IMR-90 (cell line): ENCODE data around the gene ENDOU. TPM values are rescaled to one million over a fixed set of nuclear protein-coding genes. Genes with fewer than 3 reads are reported as not detected.

ENCODE experiments used
- ATAC-seq: fragments of 200-7000 bp; cut with Tn5 transposase; 2 replicates; pipeline ENCODE4 v1.9.1; 2020; ENCODE audit warnings: low read depth, mild to moderate bottlenecking, moderate library complexity
- BruUV-seq: library from RNA; stranded (reverse); fragments of 400-500 nt; replicated peaks from 2 replicates; lab custom pipeline; 2021; lab: Mats Ljungman, UMichigan
- CTCF ChIA-PET: fragments of 300-600 bp; formaldehyde crosslinking; extraction: SDS; loops from one replicate; lab custom pipeline; 2021; ENCODE audit warnings: antibody characterized with exemption; lab: Yijun Ruan, JAX
- POLR2A ChIA-PET: fragments of 300-600 bp; sonication (Branson Sonifier 250); formaldehyde crosslinking; loops from one replicate; lab custom pipeline; 2022; ENCODE audit warnings: antibody characterized with exemption; ENCODE audit not compliant: unreplicated experiment; lab: Charles Lee
- DNase-seq: peaks from one replicate; pipeline ENCODE4 v3.0.0; 2013
- H2AFZ ChIP-seq: replicated peaks from 2 replicates; pipeline ENCODE3; 2013; ENCODE audit warnings: low read length, mild to moderate bottlenecking; ENCODE audit not compliant: poor library complexity
- H2AK5ac ChIP-seq: 2 replicates; pipeline ENCODE4 v1.6.1; 2013; ENCODE audit warnings: low read depth, low read length, inconsistent platforms
- H2AK9ac ChIP-seq: replicated peaks from 2 replicates; pipeline ENCODE3; 2013; ENCODE audit warnings: mild to moderate bottlenecking, low read depth, low read length, moderate library complexity; ENCODE audit not compliant: poor library complexity
- H2BK120ac ChIP-seq: 2 replicates; pipeline ENCODE4 v1.6.1; 2013; ENCODE audit warnings: low read depth, low read length, inconsistent platforms
- H2BK15ac ChIP-seq: 3 replicates; pipeline ENCODE4 v1.6.1; 2013; ENCODE audit warnings: low read depth, low read length, inconsistent platforms
- H2BK20ac ChIP-seq: 2 replicates; pipeline ENCODE4 v1.6.1; 2013; ENCODE audit warnings: low read depth, mild to moderate bottlenecking, inconsistent platforms, low read length, moderate library complexity
- H2BK5ac ChIP-seq: 2 replicates; pipeline ENCODE4 v1.6.1; 2013; ENCODE audit warnings: mild to moderate bottlenecking, low read depth, low read length, inconsistent platforms; ENCODE audit not compliant: poor library complexity, severe bottlenecking
- H3K14ac ChIP-seq: replicated peaks from 2 replicates; pipeline ENCODE4 v1.6.1; 2013; ENCODE audit warnings: low read depth, low read length, inconsistent platforms
- H3K18ac ChIP-seq: 2 replicates; pipeline ENCODE4 v1.6.1; 2013; ENCODE audit warnings: low read depth, low read length, control low read depth
- H3K23ac ChIP-seq: 2 replicates; pipeline ENCODE4 v1.6.1; 2013; ENCODE audit warnings: low read depth, low read length, inconsistent platforms
- H3K27ac ChIP-seq: 2 replicates; pipeline ENCODE4 v1.5.1; 2013; ENCODE audit warnings: mild to moderate bottlenecking, control low read depth, low read length; ENCODE audit not compliant: insufficient read depth
- H3K27me3 ChIP-seq: 2 replicates; pipeline ENCODE4 v1.6.1; 2013; ENCODE audit warnings: low read length; ENCODE audit not compliant: control insufficient read depth, insufficient read depth
- H3K36me3 ChIP-seq: 2 replicates; pipeline ENCODE4 v1.6.1; 2013; ENCODE audit warnings: low read length, mixed read lengths; ENCODE audit not compliant: control insufficient read depth, insufficient read depth
- H3K4ac ChIP-seq: 2 replicates; pipeline ENCODE4 v1.6.1; 2013; ENCODE audit warnings: low read depth, low read length, inconsistent platforms
- H3K4me1 ChIP-seq: 2 replicates; pipeline ENCODE4 v1.6.1; 2013; ENCODE audit warnings: low read length, mixed read lengths; ENCODE audit not compliant: control insufficient read depth, insufficient read depth
- H3K4me2 ChIP-seq: 2 replicates; pipeline ENCODE4 v1.6.1; 2013; ENCODE audit warnings: low read depth, mild to moderate bottlenecking, control low read depth, low read length, moderate library complexity
- H3K4me3 ChIP-seq: 2 replicates; pipeline ENCODE4 v1.5.1; 2013; ENCODE audit warnings: low read depth, mild to moderate bottlenecking, control low read depth, low read length, moderate library complexity; ENCODE audit not compliant: insufficient read depth
- H3K56ac ChIP-seq: 2 replicates; pipeline ENCODE4 v1.6.1; 2013; ENCODE audit warnings: low read length, inconsistent platforms; ENCODE audit not compliant: insufficient read depth; ENCODE audit errors: extremely low read depth
- H3K79me1 ChIP-seq, 2 experiments: 2 replicates each; pipeline ENCODE4 v1.6.1; 2013; ENCODE audit warnings: low read length in 2 of 2, inconsistent platforms in 1 of 2, low read depth in 1 of 2
- H3K9ac ChIP-seq: 2 replicates; pipeline ENCODE4 v1.6.1; 2013; ENCODE audit warnings: low read depth, low read length, control low read depth
- H3K9me1 ChIP-seq: 2 replicates; pipeline ENCODE4 v1.6.1; 2013; ENCODE audit warnings: low read length, inconsistent platforms; ENCODE audit not compliant: insufficient read depth
- H3K9me3 ChIP-seq: 2 replicates; pipeline ENCODE4 v1.6.1; 2013; ENCODE audit warnings: low read length; ENCODE audit not compliant: control insufficient read depth, insufficient read depth
- H4K20me1 ChIP-seq: 2 replicates; pipeline ENCODE4 v1.6.1; 2013; ENCODE audit warnings: low read length, inconsistent platforms; ENCODE audit not compliant: insufficient read depth
- H4K5ac ChIP-seq: 2 replicates; pipeline ENCODE4 v1.6.1; 2013; ENCODE audit warnings: mild to moderate bottlenecking, low read depth, low read length, control low read depth
- H4K8ac ChIP-seq, 2 experiments: 2 replicates each; pipeline ENCODE4 v1.6.1; 2013; ENCODE audit warnings: low read depth in 2 of 2, low read length in 2 of 2, control low read depth in 1 of 2, inconsistent platforms in 1 of 2
- H4K91ac ChIP-seq: 2 replicates; pipeline ENCODE4 v1.6.1; 2013; ENCODE audit warnings: low read depth, low read length, inconsistent platforms; ENCODE audit not compliant: insufficient read depth
- BHLHE40 ChIP-seq: fragments of 150-350 bp; IDR thresholded peaks from 2 replicates; pipeline ENCODE4 v1.6.1; 2016; ENCODE audit warnings: mild to moderate bottlenecking, low read depth, low read length
- CEBPB ChIP-seq: IDR thresholded peaks from 2 replicates; pipeline ENCODE4 v1.6.1; 2012; ENCODE audit warnings: low read depth, low read length, improper control_type of control experiment
- CHD1 ChIP-seq: IDR thresholded peaks from 2 replicates; pipeline ENCODE4 v1.6.1; 2012; ENCODE audit warnings: low read depth, low read length, improper control_type of control experiment
- ELK1 ChIP-seq: fragments of 150-350 bp; IDR thresholded peaks from 2 replicates; pipeline ENCODE4 v1.6.1; 2016; ENCODE audit warnings: low read depth, mild to moderate bottlenecking, low read length, moderate library complexity, borderline replicate concordance
- MXI1 ChIP-seq: IDR thresholded peaks from 2 replicates; pipeline ENCODE4 v1.6.1; 2012; ENCODE audit warnings: low read depth, mild to moderate bottlenecking, low read length, moderate library complexity, borderline replicate concordance
- NFE2L2 ChIP-seq: fragments of 150-350 bp; IDR thresholded peaks from 2 replicates; pipeline ENCODE4 v1.6.1; 2016; ENCODE audit warnings: low read depth, mild to moderate bottlenecking, low read length
- RAD21 ChIP-seq: IDR thresholded peaks from 2 replicates; pipeline ENCODE4 v1.6.1; 2012; ENCODE audit warnings: low read length, improper control_type of control experiment
- RFX5 ChIP-seq: IDR thresholded peaks from 2 replicates; pipeline ENCODE4 v1.8.0; 2012; ENCODE audit warnings: low read depth, mild to moderate bottlenecking, low read length, moderate library complexity
- SMC3 ChIP-seq: fragments of 150-350 bp; IDR thresholded peaks from 2 replicates; pipeline ENCODE4 v1.6.1; 2016; ENCODE audit warnings: low read depth, mild to moderate bottlenecking, antibody characterized with exemption, low read length, moderate library complexity
- WGBS, 2 experiments: methylation state at CpG; one replicate each; pipeline versions ENCODE4 v1.1.5 to v1.1.7; 2013; ENCODE audit warnings: missing lambda C conversion rate in 2 of 2; ENCODE audit not compliant: insufficient read length in 1 of 2; ENCODE audit errors: extremely low coverage in 2 of 2; 5-methylcytosine and 5-hydroxymethylcytosine counted together
- dilution Hi-C: fragments of 300-500 bp; cut with HindIII; formaldehyde crosslinking; loops from one replicate; pipeline ENCODE4 v1.14.3; 2018; ENCODE audit warnings: low sequenced_read_pairs; ENCODE audit not compliant: unreplicated experiment
- in situ Hi-C: fragments of 300-500 bp; cut with MboI; formaldehyde crosslinking; loops from 3 replicates; pipeline ENCODE4 v1.14.3; 2019; ENCODE audit warnings: low sequenced_read_pairs, inconsistent platforms, mixed read lengths
- intact Hi-C: fragments of 100-400 bp; cut with micrococcal nuclease; formaldehyde crosslinking; loops from 2 replicates; pipeline ENCODE4 v1.10.0; 2022
- polyA plus RNA-seq, 3 experiments: library from polyadenylated mRNA; depleted of rRNA; stranded (reverse); fragments of >200 nt; gene quantifications; 2 replicates each; pipeline ENCODE4 v1.2.3, GENCODE V29; 2012; ENCODE audit warnings: low replicate concordance in 1 of 3
- total RNA-seq: library from RNA; depleted of rRNA; stranded (reverse); fragments of >200 nt; gene quantifications from 2 replicates; pipeline ENCODE4 v1.2.3, GENCODE V29; 2012
- TF ChIP-seq, protein P1 (sequence below): conservative IDR thresholded peaks from 2 replicates; pipeline ENCODE4 v1.5.1; 2012; ENCODE audit warnings: mild to moderate bottlenecking, low read depth, low read length, improper control_type of control experiment

The ENDOU gene
- total and polyA plus RNA-seq, 2 of the 4 experiments (the other 2 are of a cell fraction) = under 0.01 to 0.09 TPM

DNA sequence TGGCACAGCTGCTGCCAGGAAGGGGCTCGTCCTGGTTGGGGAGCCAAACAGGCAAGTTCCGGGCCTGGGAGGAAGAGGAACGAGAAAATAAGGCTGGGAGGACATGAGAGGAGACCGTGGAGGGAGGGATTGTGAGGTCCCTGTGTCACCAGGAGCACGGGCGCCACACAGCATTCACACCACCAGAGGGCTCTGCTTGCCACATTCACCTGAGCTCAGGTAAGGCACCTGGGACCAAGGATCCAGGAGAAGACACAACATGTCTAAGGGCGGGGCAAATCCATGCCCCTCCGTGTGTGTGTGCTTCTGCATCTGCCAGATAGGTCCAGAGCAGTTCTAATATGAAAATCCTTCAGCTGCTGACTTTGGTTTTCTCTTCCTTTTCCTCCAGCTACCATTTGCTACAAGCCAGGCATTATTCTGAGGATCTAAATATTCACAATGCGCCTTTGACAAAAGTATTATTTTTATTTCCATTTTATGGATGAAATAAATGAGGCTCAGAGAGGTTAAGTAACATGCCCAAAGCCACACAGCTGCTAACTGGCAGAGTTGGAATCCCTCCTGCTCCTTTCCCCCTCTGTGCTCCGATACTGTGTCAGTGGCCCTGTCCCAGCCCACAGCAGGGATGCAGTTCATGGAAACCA lies 18.8 kb upstream of the ENDOU start:
- H3K9ac ChIP-seq = no peak overlapping the region
- no peaks in the 10 kb centered on the region for H3K36me3 ChIP-seq
- H2AFZ ChIP-seq = no peak overlapping the region
- in situ Hi-C loops (loop anchor here (10.0 kb wide), 1 partner anchor 91 kb away; no protein-coding TSS in a partner anchor), intact Hi-C loops (no loop called here), dilution Hi-C loops (no loop called here)
- H3K9me3 ChIP-seq = no peaks in the 10 kb centered on the region
- CTCF ChIA-PET = interaction anchor here (2.2 to 2.4 kb wide), 2 partner anchors 14 to 94 kb away, joined by 11 to 12 read pairs; partner anchors contain the start of gene RAPGEF3
- no peak overlapping the region for H3K4ac ChIP-seq
- BruUV-seq = no TSS peak
- H3K4me1 ChIP-seq = peaks cover 2% of the 10 kb centered on the region; the same call in 1 of the 2 replicates
- POLR2A ChIA-PET = no interaction called here
- H4K91ac ChIP-seq = no peak overlapping the region
- no peak overlapping the region for H4K8ac ChIP-seq
- H3K27me3 ChIP-seq = peaks cover 32% of the 10 kb centered on the region
- no peak overlapping the region for H3K27ac ChIP-seq
- no peak overlapping the region for H3K4me2 ChIP-seq
- no peak overlapping the region for H2AK9ac ChIP-seq
- H4K20me1 ChIP-seq = no peaks in the 10 kb centered on the region
- H4K5ac ChIP-seq = no peak overlapping the region
- no peak overlapping the region for H3K14ac ChIP-seq
- no peak overlapping the region for H3K4me3 ChIP-seq
- ATAC-seq = no peak
- no peak overlapping the region for H3K56ac ChIP-seq
- DNase-seq = no peak
- no peak overlapping the region for H3K23ac ChIP-seq
- H3K79me1 ChIP-seq = no peaks in the 10 kb centered on the region
- no peak overlapping the region for H2BK15ac ChIP-seq
- H3K9me1 ChIP-seq = no peaks in the 10 kb centered on the region
- no CpG with 5 or more reads among the region's 10 CpGs for WGBS, 2 experiments
- H3K18ac ChIP-seq = no peak overlapping the region
- no peak overlapping the region for H2BK20ac ChIP-seq
- no peak overlapping the region for H2AK5ac ChIP-seq
- H2BK5ac ChIP-seq = no peak overlapping the region
- TF ChIP-seq SMC3 (no peak), CEBPB (no peak), RAD21 (no peak), NFE2L2 (no peak), ELK1 (no peak), CHD1 (no peak), MXI1 (no peak), BHLHE40 (no peak), RFX5 (no peak)
- TF ChIP-seq, protein P1, sequence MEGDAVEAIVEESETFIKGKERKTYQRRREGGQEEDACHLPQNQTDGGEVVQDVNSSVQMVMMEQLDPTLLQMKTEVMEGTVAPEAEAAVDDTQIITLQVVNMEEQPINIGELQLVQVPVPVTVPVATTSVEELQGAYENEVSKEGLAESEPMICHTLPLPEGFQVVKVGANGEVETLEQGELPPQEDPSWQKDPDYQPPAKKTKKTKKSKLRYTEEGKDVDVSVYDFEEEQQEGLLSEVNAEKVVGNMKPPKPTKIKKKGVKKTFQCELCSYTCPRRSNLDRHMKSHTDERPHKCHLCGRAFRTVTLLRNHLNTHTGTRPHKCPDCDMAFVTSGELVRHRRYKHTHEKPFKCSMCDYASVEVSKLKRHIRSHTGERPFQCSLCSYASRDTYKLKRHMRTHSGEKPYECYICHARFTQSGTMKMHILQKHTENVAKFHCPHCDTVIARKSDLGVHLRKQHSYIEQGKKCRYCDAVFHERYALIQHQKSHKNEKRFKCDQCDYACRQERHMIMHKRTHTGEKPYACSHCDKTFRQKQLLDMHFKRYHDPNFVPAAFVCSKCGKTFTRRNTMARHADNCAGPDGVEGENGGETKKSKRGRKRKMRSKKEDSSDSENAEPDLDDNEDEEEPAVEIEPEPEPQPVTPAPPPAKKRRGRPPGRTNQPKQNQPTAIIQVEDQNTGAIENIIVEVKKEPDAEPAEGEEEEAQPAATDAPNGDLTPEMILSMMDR = no peak; the same call in 1 of the 2 replicates
- no peak overlapping the region for H2BK120ac ChIP-seq
